ENCODE results near the gene DEUP1.

GRCh38 chr11:93485983-93486382 lies 155.4 kb downstream of the DEUP1 start:
- TF ChIP-seq CTCF (IDR thresholded peaks at IDR 0.05) (no peak), POLR2AphosphoS5 (IDR thresholded peaks at IDR 0.05) (no peak)

All from sigmoid colon (tissue), 4 donors.